GM18873 (cell line): ENCODE measurements around the gene XPR1.
"Not testable (repeated sequence)": the region's sequence is repeated elsewhere in the genome, so short reads cannot be mapped to it uniquely, and the experiment has no call there.

Experiments used
- ATAC-seq: cut with Tn5 transposase; IDR thresholded peaks from one replicate; pipeline ENCODE4 v1.9.1; 2021; ENCODE audit warnings: mild to moderate bottlenecking, moderate library complexity, moderate number of reproducible peaks; ENCODE audit not compliant: unreplicated experiment, low FRiP score

XPR1 gene

DNA sequence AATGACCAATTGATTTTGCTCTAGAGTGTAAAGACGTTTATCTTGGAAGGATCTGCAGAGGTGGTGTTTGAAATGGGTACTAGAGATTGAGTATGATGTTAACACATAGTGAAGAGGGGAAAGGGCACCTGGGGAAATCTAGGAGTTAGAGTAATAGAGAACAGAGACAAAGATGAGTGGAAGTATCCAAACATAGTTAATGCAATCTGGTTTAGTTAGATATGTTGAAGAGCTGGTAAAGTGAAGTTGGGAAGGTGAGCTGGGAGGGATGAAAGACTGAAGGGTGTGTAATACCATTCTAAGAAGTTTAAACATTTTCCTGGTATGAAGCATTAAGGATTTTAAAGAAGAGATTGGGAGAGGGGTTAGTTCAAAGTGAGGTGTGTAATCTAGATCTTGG, 11.0 kb downstream of the XPR1 start:
- no peak for ATAC-seq

DNA sequence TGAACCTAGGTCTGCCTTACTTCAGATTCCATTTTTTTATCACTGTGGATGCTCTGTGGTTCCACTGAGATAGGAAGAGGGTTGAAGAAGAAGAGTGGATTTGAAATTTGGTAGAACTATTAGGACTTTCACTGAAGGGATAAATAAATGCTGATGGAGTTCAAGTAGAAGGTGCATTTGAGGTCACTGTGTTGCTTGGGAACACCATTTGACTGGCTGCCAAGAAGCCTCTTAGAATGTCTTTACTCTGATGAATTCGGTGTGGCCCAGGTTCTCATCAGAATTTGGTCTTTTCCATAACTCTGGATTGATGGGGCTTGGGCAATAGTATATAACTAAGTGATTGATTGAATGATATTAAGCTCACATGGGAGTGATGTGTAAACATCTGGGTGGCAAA, 11.9 kb downstream of the XPR1 start:
- no peak for ATAC-seq

DNA sequence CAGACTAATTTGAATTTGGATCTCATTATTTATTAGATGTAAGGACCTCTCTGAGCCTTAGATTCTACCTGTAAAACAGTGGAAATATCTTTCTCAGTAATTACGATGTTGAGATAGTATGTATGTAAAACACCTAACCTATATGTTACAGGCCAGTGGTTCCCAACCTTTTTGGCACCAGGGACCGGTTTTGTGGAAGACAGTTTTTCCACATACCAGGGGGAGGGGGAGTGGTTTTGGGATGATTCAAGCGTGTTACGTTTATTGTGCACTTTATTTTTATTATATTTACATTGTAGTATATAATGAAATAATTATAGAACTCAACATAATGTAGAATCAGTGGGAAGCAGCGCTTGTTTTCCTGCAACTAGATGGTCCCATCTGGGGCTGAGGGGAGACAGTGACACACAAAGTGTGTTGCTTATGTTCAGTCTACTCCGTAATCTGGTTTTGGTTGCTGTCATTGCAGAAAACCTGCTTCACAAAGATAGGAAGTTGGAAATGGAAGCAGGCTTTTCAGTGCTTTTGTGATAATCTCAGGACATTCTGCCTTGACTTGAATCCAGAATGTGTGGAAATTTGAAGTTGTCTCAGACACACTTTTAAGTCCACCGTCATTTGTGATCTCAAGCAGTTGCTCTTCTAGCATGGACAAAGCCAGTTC, 12.8 kb downstream of the XPR1 start:
- no peak for ATAC-seq

DNA sequence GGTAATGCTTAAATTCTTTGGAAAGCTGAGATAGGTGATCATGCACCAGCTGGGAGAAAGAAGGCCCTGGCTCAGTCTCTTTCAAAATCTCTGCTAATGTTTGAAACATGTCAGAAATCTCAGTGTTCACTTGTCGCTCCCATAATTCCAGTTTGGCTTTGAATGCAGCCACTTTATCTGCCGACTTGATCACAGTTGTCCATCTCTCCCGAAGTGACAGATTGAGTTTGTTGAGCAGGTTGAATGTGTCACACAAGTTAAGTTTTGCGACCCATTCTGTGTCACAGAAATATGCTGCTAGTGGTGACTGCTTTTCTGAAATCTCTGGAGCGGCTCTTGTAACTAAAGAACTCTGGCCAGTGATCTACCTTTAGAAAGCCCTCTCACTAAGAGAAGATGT, 13.4 kb downstream of the XPR1 start:
- not testable (repeated sequence) for ATAC-seq

DNA sequence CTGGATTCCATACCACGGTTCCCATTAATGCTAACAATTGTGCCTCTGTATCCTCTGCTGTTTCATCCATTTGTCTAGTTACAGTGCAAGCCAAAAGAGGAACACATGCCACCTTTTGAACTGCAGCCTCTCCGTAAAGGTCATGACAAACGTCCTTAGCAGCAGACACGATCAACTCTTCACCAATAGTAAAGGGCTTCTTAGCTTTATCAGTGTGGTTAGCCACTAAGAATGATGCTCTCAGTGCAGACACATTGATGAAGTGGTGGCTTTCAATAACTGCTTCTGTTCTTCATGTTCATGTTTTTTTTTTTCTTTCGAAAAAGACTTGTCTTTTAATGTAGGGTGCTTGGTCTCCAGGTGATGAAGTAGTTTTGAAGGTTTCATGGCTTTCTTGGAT, 14.3 kb downstream of the XPR1 start:
- ATAC-seq, result no peak

DNA sequence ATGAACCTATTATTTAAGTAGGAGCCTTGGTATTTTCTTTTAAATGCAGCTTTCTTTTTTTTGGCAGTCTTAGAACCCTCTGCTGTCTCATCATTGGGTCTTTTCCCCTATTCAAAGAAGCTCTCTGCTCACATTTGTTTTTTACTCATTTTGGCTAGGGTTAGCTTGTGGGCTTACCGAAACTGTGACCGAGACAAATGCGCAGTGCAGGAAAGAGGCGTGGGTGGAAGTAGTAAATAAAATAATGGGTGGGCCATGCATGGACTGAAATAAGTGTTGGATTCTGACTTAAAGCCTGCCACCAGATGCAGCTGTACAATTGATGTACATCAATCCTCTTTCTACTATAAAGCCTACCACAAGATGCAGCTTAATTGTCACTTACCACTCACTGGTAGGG, 14.7 kb downstream of the XPR1 start:
- ATAC-seq, result no peak

DNA sequence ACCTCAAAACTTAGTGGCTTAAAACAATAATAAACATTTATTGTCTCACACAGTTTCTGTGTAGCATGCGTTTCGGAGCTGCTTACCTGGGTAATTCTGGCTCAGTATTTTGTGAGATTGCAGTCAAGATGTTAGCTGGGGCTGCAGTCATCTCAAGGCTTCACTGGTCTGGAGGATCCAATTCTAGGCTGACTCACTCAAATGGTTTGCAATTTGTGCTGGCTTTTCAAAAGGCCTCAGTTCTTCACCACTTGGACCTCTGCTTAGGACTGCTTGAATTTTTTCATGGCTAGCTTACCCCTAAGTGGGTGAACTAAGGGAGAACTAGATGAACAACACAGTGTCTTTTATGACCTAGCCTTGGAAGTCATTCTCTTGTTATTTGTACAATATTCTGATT, 21.0 kb downstream of the XPR1 start:
- no peak for ATAC-seq

DNA sequence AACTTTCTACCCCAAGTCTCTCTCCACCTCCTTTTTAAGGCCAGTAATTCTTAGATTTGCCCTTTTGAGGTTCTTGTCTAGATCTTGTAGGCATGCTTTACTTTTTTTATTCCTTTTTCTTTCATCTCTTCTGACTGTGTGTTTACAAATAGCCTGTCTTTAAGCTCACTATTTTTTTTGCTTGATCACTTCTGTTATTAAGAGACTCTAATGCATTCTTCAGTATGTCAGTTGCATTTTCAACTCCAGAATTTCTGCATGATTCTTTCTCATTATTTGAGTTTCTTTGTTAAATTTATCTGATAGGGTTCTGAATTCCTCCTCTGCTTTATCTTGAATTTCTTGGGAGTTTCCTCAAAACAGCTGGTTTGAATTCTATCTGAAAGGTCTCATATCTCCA, 30.9 kb downstream of the XPR1 start:
- no peak for ATAC-seq

DNA sequence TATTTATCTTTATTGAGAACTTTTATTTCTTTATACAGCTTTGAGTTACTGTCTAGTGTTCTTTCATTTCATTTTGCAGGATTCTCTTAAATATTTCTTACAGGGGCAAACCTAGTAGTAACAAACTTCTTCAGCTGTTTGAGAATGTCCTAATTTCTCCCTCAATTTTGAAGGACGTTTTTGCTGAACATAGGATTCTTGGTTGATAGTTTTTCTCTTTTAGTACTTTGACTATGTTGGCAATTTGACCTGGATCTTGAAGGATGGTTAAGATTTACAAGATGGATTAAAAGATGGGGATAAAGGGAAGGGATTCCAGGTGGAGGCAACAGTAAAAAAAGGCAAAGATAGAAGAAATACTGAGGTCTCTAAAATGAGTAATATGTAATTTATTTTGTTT, 38.9 kb downstream of the XPR1 start:
- no peak for ATAC-seq

DNA sequence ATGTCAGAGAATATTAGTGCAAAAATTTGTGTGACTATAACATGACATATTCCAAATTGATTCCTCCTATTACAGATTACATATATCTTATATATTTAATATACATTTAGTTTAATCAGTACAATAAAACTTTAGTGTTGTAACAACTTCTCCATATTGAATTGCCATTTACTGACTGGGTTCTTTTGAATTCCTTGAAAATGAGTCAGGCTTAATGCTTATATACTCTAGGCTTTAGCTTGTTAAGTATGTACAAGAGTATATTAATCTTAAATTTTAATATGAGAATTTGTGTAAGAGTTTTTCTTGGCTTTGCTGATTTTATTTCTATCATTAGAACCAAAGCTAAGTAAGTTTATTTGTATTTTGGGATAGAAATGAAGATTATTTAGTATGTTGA, 40.3 kb downstream of the XPR1 start:
- ATAC-seq, result no peak

DNA sequence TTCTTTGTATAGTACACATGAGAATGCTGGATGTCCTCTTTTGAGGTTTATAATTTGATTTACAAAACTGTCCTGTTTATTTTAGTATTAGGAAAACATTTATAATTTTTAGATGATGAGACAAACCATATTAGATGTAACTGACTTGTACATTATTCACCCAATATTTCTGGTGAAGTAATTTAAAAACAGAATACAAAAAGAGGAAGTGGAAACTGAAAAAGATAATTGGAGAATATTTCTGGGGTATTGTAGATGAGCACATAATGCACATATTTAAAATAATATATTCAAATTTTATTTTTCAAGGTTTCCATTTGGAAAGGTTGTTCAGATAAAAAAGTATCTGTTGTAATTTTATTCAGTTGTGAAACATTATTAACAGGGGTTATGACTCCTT, 40.7 kb downstream of the XPR1 start:
- no peak for ATAC-seq

DNA sequence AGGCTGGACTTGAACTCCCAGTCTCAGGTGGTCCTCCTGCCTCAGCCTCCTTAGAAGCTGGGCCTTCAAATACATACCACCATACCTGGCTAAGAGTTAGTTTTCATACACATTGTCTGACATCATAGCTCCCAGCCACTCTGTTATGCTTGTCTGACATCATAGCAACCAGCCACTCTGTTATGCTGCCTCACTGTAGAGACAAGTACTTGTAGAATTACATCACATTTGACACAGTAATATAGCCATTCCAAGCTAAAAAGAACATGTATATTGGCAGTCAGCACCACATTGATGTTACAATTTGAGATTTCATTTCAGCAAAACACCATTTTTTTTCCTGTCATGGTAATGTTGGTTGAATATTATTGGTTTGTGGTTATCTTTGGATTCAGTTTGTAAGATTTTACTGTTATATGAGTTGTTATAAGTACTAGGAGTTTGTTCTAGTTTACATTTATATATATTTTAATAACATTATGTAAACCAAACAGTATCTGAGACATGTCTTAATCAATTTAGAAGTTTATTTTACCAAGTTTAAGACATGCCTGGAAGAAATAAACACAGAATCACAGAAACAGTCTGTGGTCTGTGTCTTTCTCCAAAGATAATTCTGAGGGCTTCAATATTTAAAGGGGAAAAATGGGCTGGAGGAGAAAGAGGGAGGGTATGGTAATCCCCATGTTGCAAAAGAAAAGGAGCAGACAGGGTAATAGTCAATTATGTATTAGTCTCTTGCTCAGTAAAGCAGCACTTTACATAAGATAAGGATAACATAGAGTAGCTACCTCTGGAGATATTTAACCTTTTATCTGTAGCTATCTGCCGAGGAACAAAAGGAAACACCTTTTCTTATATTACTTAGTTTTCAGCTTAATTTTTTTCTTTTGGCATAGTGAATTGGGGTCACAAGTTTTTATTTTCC, 43.0 kb downstream of the XPR1 start:
- ATAC-seq, result no peak

DNA sequence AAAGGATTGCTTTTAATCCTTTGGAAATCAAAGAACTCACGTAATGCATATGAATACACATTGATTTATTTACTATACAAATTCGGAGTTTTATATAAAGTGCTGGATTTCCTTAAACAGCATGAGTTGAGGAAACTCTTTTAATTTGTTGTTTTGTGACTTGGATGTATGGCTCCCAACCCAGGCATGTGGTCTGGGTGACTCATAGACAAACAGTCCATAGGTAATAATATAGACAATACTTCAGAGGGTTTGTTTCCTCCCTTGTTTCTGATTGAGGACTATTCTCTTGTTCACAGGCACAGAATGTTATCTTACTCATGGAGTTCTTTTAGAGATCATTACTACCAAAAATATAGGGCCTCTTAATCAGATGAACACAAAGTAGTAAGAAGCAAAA, 43.8 kb downstream of the XPR1 start:
- no peak for ATAC-seq

DNA sequence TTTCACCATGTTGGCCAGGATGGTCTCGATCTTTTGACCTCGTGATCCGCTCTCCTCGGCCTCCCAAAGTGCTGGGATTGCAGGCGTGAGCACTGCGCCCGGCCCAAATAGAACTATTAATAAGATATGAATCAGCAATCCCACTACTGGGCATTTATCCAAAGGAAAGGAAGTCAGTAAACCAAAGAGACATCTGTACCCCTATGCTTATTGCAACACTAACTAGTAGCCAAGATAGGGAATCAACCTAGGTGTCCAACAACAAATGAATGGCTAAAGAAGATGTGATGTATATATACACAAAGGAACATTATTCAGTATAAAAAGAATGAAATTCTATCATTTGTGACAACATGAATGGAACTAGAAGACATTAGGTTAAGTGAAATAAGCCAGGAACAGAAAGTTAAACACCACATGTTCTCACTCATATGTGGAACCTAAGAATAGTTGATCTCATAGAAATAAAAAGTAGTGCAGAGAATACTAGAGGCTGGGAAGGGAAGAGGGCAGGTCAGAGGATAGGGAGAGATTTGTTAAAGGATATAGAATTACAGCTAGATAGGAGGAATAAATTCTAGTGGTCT, 48.8 kb downstream of the XPR1 start:
- ATAC-seq, result no peak

DNA sequence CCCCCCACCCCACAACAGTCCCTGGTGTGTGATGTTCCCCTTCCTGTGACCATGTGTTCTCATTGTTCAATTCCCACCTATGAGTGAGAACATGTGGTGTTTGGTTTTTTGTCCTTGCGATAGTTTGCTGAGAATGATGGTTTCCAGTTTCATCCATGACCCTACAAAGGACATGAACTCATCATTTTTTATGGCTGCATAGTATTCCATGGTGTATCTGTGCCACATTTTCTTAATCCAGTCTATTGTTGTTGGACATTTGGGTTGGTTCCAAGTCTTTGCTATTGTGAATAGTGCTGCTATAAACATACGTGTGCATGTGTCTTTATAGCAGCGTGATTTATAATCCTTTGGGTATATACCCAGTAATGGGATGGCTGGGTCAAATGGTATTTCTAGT, 51.3 kb downstream of the XPR1 start:
- ATAC-seq, result not testable (repeated sequence)

DNA sequence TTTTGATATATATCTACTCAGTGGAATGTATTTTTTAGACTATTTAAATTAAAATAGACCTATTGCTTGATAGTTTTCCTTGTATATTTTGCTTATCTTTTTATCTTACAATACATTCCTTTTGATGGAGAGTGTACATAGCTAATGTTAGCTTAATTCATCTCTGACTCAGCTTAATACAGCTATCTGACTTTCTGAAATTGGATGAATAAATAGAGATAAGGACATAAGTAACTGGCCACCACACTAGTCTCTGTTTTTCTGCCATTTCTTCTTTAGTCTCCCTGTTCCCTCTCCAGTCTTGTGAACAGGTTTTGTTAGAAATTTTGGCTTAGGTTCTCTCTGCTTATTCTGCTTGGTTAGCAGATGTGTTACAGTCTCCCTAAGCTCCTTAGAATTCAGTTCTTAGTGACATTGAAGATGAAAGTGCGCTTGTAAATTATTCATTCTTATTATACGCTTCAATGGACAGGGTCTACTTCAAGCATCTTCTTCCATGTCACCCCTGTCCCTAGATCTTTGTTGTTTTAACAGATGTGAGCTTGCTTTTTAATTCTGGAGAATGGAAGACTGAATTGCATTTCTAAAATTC, 59.6 kb downstream of the XPR1 start:
- ATAC-seq, result no peak

DNA sequence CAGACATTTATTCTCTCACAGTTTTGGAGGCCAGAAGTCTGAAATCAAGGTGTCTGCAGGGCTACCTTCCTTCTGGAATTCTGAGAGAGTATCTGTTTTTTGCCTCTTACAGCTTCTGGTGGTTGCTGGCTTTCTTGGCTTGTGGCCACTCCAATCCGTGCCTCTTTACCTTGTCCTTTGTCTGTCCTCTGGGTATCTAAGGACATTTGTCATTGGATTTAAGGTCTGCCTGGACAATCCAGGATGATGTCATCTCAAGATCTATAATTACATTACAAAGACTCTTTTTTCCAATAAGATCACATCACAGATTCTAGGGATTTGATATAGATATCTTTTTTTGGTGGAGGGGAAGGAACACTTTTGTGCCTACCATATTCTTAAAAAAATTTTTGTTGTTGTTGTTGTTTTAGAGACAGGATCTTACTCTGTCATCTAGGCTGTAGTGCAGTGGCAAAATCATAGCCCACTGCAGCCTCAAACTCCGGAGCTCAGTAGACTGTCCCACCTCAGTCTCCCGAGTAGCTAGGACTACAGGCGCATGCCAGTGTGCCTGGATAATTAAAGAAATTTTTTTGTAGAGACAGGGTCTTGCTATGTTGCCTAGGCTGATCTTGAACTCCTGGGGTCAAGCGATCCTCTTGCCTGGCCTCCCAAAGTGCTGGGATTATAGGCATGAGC, 61.9 kb downstream of the XPR1 start:
- no peak for ATAC-seq

DNA sequence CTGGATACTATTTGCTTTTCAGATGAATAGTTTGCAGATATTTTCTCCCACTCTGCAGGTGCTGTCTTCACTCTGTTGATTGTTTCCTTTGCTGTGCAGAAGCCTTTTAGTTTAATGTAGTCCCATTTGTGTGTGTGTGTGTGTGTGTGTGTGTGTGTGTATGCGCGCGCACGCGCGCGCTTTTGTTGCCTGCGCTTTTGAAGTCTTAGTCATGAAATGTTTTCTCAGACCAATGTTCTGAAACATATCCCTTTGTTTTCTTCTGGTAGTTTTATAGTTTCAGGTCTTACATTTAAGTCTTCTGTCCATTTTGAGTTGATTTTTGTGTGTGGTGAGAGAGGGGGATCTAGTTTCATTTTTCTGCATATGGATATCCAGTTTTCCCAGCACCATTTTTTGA, 63.5 kb downstream of the XPR1 start:
- ATAC-seq, result no peak

DNA sequence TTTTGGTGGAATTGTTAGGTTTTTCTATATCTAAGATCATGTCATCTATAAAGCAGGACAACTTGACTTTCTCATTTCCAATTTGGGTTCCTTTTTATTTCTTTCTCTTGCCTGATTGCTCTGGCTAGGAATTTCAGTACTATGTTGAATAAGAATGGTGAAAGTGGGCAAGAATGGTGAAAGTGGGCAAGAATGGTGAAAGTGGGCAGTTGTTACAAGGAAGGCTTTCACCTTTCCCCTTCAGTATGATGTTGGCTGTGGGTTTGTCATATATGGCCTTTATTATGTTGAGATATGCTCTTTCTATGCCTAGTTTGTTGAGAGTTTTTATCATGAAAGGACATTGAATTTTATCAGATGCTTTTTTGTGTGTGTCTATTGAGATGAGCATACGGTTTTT, 64.5 kb downstream of the XPR1 start:
- ATAC-seq, result no peak

DNA sequence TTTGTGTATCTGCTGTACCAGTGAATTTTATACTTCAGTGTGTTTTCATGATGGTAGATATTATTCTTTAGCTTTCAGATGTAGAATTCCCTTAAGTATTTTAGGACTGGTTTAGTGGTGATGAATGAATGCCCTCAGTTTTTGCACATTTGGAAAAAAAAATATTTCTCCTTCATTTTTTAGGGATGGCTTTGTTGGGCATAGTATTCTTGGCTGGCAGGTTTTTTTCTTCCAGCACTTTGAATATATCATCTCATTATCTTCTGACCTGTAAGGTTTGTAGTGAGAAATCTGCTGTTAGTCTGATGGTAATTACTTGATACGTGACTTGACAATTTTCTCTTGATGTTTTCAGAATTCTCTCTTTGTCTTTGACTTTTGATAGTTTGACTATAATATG, 66.8 kb downstream of the XPR1 start:
- ATAC-seq, result no peak

DNA sequence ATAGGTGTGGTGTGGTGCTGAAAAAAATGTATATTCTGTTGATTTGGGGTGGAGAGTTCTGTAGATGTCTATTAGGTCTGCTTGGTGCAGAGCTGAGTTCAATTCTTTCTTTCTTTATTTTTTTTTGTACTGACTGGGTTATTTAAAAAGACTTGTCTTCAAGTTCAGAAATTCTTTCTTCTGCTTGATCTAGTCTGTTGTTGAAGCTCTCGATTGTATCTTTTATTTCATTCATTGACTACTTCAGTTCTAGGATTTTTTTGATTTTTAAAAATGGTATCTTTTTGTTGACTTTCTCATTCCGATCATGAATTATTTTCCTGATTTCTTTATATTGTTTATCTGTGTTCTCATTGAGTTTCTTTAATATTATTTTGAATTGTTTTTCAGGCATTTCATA, 70.6 kb downstream of the XPR1 start:
- ATAC-seq, result not testable (repeated sequence)
